ENCODE measurements around the gene CHD9. TPM values are rescaled to one million over a fixed set of nuclear protein-coding genes. Genes with fewer than 3 reads are reported as not detected.
A peak's percentile ranks its signal among the peaks of the same experiment; 100 is the strongest.

CHD9 gene
- total and polyA plus RNA-seq, 7 donors, result 13.8 to 88.5 (median 55.5) TPM

GRCh38 chr16:53126390-53126789 is 71.6 kb downstream of the CHD9 start:
- Histone ChIP-seq H3K27ac (no peak overlapping the region), H3K9me3 (no peaks in the 10 kb centered on the region), H3K27me3 (no peaks in the 10 kb centered on the region), H3K4me1 (peaks cover 0 to 42% (median 36%) of the 10 kb centered on the region in 4 donors), H3K36me3 (no peaks in the 10 kb centered on the region), H3K4me3 (no peak overlapping the region)
- WGBS, 2 donors, result 93 to 95% methylated on average over 5 of the region's 5 CpGs
- intact Hi-C loops (cut with DNase I), result no loop called here
- no peak for DNase-seq
- no peak for TF ChIP-seq CTCF (IDR thresholded peaks at IDR 0.05)
- TF ChIP-seq POLR2AphosphoS5 (IDR thresholded peaks at IDR 0.05), result no peak
- no peak for TF ChIP-seq POLR2A (IDR thresholded peaks at IDR 0.05)
- no peak for TF ChIP-seq EP300 (IDR thresholded peaks at IDR 0.05)

GRCh38 chr16:53129281-53130158 is 74.7 kb downstream of the CHD9 start:
- H3K36me3 ChIP-seq, result no peaks in the 10 kb centered on the region

GRCh38 chr16:53130159-53131049 is 75.6 kb downstream of the CHD9 start:
- no peaks in the 10 kb centered on the region for H3K9me3 ChIP-seq
- intact Hi-C loops (cut with DNase I), result loop anchor here (1.0 to 10.0 kb wide), 4 partner anchors 40 to 304 kb away; partner anchors contain the start of genes CHD9 and RBL2
- H3K36me3 ChIP-seq, result no peaks in the 10 kb centered on the region
- TF ChIP-seq POLR2AphosphoS5 (IDR thresholded peaks at IDR 0.05), result peak; percentile 33 to 88 (median 76)
- peak; percentile 20 to 51 for TF ChIP-seq POLR2A (IDR thresholded peaks at IDR 0.05)
- TF ChIP-seq EP300 (IDR thresholded peaks at IDR 0.05), result no peak
- TF ChIP-seq CTCF (IDR thresholded peaks at IDR 0.05), result peak in 2 of 4 experiments; percentile 10 to 53
- WGBS, 2 donors, result 0% methylated on average over 115 of the region's 115 CpGs
- peak overlapping the region; percentile 94 to 98 (median 96) for H3K27ac ChIP-seq
- H3K27me3 ChIP-seq, result no peaks in the 10 kb centered on the region
- H3K4me3 ChIP-seq, result peak overlapping the region; percentile 56 to 95 (median 90)
- H3K4me1 ChIP-seq, result peaks cover 0 to 45% (median 36%) of the 10 kb centered on the region in 4 donors
- DNase-seq, result peak; percentile 99

More at GRCh38 chr16:53129281-53130158, 74.7 kb downstream of the CHD9 start:
- 9 to 30% methylated on average over 25 of the region's 25 CpGs for WGBS, 2 donors
- peak overlapping the region; percentile 56 to 95 (median 90) for H3K4me3 ChIP-seq
- H3K4me1 ChIP-seq, result peaks cover 0 to 36% (median 29%) of the 10 kb centered on the region in 4 donors
- intact Hi-C loops (cut with DNase I), result loop anchor here (1.0 to 10.0 kb wide), 4 partner anchors 39 to 305 kb away; partner anchors contain the start of genes CHD9 and RBL2
- TF ChIP-seq CTCF (IDR thresholded peaks at IDR 0.05), result no peak
- TF ChIP-seq EP300 (IDR thresholded peaks at IDR 0.05), result no peak
- no peak for TF ChIP-seq POLR2A (IDR thresholded peaks at IDR 0.05)
- TF ChIP-seq POLR2AphosphoS5 (IDR thresholded peaks at IDR 0.05), result no peak
- H3K9me3 ChIP-seq, result no peaks in the 10 kb centered on the region
- DNase-seq, result no peak
- no peaks in the 10 kb centered on the region for H3K27me3 ChIP-seq
- peak overlapping the region; percentile 94 to 98 (median 96) for H3K27ac ChIP-seq

- H3K36me3 ChIP-seq, result no peaks in the 10 kb centered on the region
- no peak for DNase-seq
- H3K9me3 ChIP-seq, result no peaks in the 10 kb centered on the region
- no peaks in the 10 kb centered on the region for H3K27me3 ChIP-seq
- peaks cover 0 to 46% (median 36%) of the 10 kb centered on the region in 4 donors for H3K4me1 ChIP-seq
- peak overlapping the region; percentile 56 to 95 (median 90) for H3K4me3 ChIP-seq
- intact Hi-C loops (cut with DNase I), result loop anchor here (2.0 to 10.0 kb wide), 3 partner anchors 40 to 304 kb away; partner anchors contain the start of genes CHD9 and RBL2
- H3K27ac ChIP-seq, result peak overlapping the region; percentile 94 to 98 (median 96)
- 1% methylated on average over 46 of the region's 46 CpGs for WGBS, 2 donors
- TF ChIP-seq POLR2A (IDR thresholded peaks at IDR 0.05) (no peak), CTCF (IDR thresholded peaks at IDR 0.05) (no peak), EP300 (IDR thresholded peaks at IDR 0.05) (no peak), POLR2AphosphoS5 (IDR thresholded peaks at IDR 0.05) (no peak)
These were observed 76.2 kb downstream of the CHD9 start for GRCh38 chr16:53131050-53131362.

Measured in sigmoid colon (tissue), 7 donors.